ENCODE data around the gene MPRIP. TPM values are rescaled to one million over a fixed set of nuclear protein-coding genes. Genes with fewer than 3 reads are reported as not detected.

Gene MPRIP
- total RNA-seq, 1 experiment from 2014 or later: 140 TPM

DNA sequence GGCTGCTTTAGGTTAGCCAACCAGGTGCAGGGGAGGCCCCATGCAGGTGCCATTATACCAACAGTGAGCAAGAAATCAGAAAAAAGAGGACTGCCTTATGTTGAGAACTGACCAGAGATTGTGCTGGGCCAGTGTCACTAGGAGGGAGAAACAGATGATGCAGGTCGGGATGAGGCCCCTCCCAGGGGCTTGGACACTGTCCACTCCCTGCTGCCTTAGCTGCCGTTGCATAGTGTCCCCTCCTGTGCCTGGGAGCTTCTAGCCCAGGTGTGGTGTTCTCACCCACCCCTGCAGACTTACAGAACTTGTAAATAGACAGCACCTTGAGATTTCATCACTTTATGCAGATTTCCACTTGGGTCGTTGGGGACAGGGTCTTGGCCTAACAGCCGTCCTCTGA, 127.1 kb downstream of the MPRIP start (continued):
- TF ChIP-seq ZNF532 (CRISPR knock-in tag; IDR thresholded peaks at IDR 0.05; ENCODE audit: borderline replicate concordance) (no peak), E2F5 (CRISPR knock-in tag; IDR thresholded peaks at IDR 0.05) (no peak), FOXK1 (CRISPR knock-in tag; IDR thresholded peaks at IDR 0.05) (no peak), SMAD3 (CRISPR knock-in tag; IDR thresholded peaks at IDR 0.05; ENCODE audit: borderline replicate concordance) (no peak), PRDM15 (CRISPR knock-in tag; IDR thresholded peaks at IDR 0.05) (no peak)
- TF ChIP-seq, protein P1, sequence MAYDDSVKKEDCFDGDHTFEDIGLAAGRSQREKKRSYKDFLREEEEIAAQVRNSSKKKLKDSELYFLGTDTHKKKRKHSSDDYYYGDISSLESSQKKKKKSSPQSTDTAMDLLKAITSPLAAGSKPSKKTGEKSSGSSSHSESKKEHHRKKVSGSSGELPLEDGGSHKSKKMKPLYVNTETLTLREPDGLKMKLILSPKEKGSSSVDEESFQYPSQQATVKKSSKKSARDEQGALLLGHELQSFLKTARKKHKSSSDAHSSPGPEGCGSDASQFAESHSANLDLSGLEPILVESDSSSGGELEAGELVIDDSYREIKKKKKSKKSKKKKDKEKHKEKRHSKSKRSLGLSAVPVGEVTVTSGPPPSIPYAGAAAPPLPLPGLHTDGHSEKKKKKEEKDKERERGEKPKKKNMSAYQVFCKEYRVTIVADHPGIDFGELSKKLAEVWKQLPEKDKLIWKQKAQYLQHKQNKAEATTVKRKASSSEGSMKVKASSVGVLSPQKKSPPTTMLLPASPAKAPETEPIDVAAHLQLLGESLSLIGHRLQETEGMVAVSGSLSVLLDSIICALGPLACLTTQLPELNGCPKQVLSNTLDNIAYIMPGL (CRISPR knock-in tag; IDR thresholded peaks at IDR 0.05): no peak
- TF ChIP-seq, protein P2, sequence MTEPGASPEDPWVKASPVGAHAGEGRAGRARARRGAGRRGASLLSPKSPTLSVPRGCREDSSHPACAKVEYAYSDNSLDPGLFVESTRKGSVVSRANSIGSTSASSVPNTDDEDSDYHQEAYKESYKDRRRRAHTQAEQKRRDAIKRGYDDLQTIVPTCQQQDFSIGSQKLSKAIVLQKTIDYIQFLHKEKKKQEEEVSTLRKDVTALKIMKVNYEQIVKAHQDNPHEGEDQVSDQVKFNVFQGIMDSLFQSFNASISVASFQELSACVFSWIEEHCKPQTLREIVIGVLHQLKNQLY (CRISPR knock-in tag; IDR thresholded peaks at IDR 0.05): no peak

DNA sequence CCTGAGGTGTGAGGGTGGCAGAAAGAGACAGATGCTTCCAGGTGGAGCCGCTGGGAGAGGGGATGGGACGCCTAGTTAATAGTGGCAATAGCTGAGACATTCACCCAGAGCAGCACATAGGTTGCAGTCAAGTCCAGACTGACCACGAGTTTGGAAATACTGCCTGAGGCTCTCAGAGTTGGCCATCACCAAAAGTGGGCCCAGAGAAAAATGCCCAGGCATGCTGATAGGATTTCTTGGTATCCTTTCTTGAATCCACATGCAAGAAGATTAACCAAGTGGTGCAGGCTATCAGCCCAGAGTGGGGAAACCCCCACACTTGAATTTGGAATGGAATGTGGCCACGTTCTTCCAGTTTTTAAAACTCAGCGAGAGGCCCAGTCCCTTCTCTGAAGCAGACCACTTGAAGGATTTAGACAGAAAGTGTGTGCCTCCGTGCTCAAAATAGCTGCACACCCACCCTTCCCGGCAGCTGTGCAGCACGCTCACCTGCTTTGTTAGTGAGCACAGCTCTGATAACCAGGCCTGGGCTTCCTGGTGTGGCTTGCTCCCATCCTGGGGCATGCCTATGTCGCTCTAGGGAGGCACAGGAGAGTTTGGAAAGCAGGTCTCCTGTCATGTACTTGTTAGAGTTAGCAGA, 128.2 kb downstream of the MPRIP start:
- CTCF ChIA-PET: interaction anchor here (1.0 to 3.4 kb wide), 2 partner anchors 15 to 29 kb away, joined by 3 to 18 read pairs; no protein-coding TSS in a partner anchor
- H3K4me3 Mint-ChIP-seq: no peak overlapping the region

More for the DNA sequence above, 128.2 kb downstream of the MPRIP start:
- Mint-ChIP-seq H3K4me1 (peaks cover 10% of the 10 kb centered on the region; the same call in 1 of the 2 replicates), H3K27me3 (ENCODE audit: low read depth) (no peaks in the 10 kb centered on the region), H3K36me3 (peaks cover 21% of the 10 kb centered on the region), H3K9me3 (no peaks in the 10 kb centered on the region), H3K27ac (no peak overlapping the region)
- ATAC-seq: no peak
- TF ChIP-seq NR1H2 (CRISPR knock-in tag; IDR thresholded peaks at IDR 0.05): no peak
- TF ChIP-seq RELA (CRISPR knock-in tag; IDR thresholded peaks at IDR 0.05; ENCODE audit: borderline replicate concordance): no peak
- no peak for TF ChIP-seq ZNF281 (CRISPR knock-in tag; IDR thresholded peaks at IDR 0.05)
- TF ChIP-seq MXD4 (CRISPR knock-in tag; IDR thresholded peaks at IDR 0.05; ENCODE audit: borderline replicate concordance): no peak
- no peak for TF ChIP-seq OVOL2 (CRISPR knock-in tag; IDR thresholded peaks at IDR 0.05; ENCODE audit: borderline replicate concordance)
- no peak for TF ChIP-seq NFATC4 (CRISPR knock-in tag; IDR thresholded peaks at IDR 0.05)
- no peak for TF ChIP-seq MAX (CRISPR knock-in tag; IDR thresholded peaks at IDR 0.05)
- no peak for TF ChIP-seq FOXK1 (CRISPR knock-in tag; IDR thresholded peaks at IDR 0.05)
- no peak for TF ChIP-seq AFF4 (CRISPR knock-in tag; IDR thresholded peaks at IDR 0.05; ENCODE audit: borderline replicate concordance)
- DNase-seq (ENCODE audit: low spot score): no peak
- POLR2A ChIA-PET: no interaction called here
